Smooth muscle cell of the pulmonary artery (primary cell): ENCODE results near the gene ACP4. TPM values are rescaled to one million over a fixed set of nuclear protein-coding genes. Genes with fewer than 3 reads are reported as not detected.

Experiments used
- total RNA-seq: library from RNA; depleted of rRNA; stranded (reverse); fragments of >200 nt; gene quantifications from 2 replicates; pipeline ENCODE4 v1.2.3, GENCODE V29; 2014

Gene ACP4
- not detected in 2 replicates for total RNA-seq

GRCh38 chr19:50790396-50790795, at the start of gene ACP4:
ACP4 (plus strand) TSS chr19:50790415; CDS start chr19:50790415, 0 bp downstream.

GRCh38 chr19:50770164-50770563, 20.1 kb upstream of the ACP4 start, which contains the start of gene GPR32:
GPR32 (plus strand) TSS chr19:50770464; CDS start chr19:50770601, 137 bp downstream.

GRCh38 chr19:50823389-50824042, 33.3 kb downstream of the ACP4 start, which contains the start of gene KLK1:
KLK1 (minus strand) TSS chr19:50823787; CDS start chr19:50823748, 39 bp downstream.

GRCh38 chr19:50833117-50833801, 43.0 kb downstream of the ACP4 start, which contains the start of gene KLK15:
KLK15 (minus strand) TSS chr19:50833574; CDS start chr19:50831492, 2,082 bp downstream.

Other genes starting within 250 kb of the ACP4 start
- gene LRRC4B, start 222.0 kb upstream of the ACP4 start, total RNA-seq = 0.26 and 1.2 TPM in 2 replicates
- 0.20 TPM in 2 replicates for gene SYT3, start 150.5 kb upstream of the ACP4 start, total RNA-seq
- gene C19orf81, start 141.0 kb upstream of the ACP4 start, total RNA-seq = not detected in 2 replicates
- 5.8 and 6.4 TPM in 2 replicates for gene SHANK1, start 70.6 kb upstream of the ACP4 start, total RNA-seq
- 69.0 and 84.0 TPM in 2 replicates for gene CLEC11A, start 67.1 kb upstream of the ACP4 start, total RNA-seq
- gene GPR32, start 20.0 kb upstream of the ACP4 start, total RNA-seq = not detected in 2 replicates
- gene KLK1, start 33.4 kb downstream of the ACP4 start, total RNA-seq = not detected in 2 replicates
- gene KLK15, start 43.2 kb downstream of the ACP4 start, total RNA-seq = not detected in 2 replicates
- gene KLK3, start 64.5 kb downstream of the ACP4 start, total RNA-seq = not detected in 2 replicates
- gene KLK2, start 83.0 kb downstream of the ACP4 start, total RNA-seq = not detected in 2 replicates
- not detected in 2 replicates for gene KLK4, start 121.0 kb downstream of the ACP4 start, total RNA-seq
- not detected in 2 replicates for gene KLK5, start 162.6 kb downstream of the ACP4 start, total RNA-seq
- gene KLK6, start 179.2 kb downstream of the ACP4 start, total RNA-seq = not detected in 2 replicates
- gene KLK7, start 193.5 kb downstream of the ACP4 start, total RNA-seq = 0.13 TPM in 1 of 2 replicates, not detected in the other
- gene KLK8, start 211.2 kb downstream of the ACP4 start, total RNA-seq = not detected in 2 replicates
- not detected in 2 replicates for gene KLK10, start 229.3 kb downstream of the ACP4 start, total RNA-seq
- gene KLK11, start 236.2 kb downstream of the ACP4 start, total RNA-seq = not detected in 2 replicates
- not detected in 2 replicates for gene KLK12, start 244.6 kb downstream of the ACP4 start, total RNA-seq